HG03159 (cell line): ENCODE measurements around the gene TCHP.
"Not testable (repeated sequence)": the region's sequence is repeated elsewhere in the genome, so short reads cannot be mapped to it uniquely, and the experiment has no call there.

ENCODE experiments used
- ATAC-seq: cut with Tn5 transposase; IDR thresholded peaks from one replicate; pipeline ENCODE4 v1.9.1; 2021; ENCODE audit warnings: mild to moderate bottlenecking, moderate library complexity; ENCODE audit not compliant: unreplicated experiment

The TCHP gene

DNA sequence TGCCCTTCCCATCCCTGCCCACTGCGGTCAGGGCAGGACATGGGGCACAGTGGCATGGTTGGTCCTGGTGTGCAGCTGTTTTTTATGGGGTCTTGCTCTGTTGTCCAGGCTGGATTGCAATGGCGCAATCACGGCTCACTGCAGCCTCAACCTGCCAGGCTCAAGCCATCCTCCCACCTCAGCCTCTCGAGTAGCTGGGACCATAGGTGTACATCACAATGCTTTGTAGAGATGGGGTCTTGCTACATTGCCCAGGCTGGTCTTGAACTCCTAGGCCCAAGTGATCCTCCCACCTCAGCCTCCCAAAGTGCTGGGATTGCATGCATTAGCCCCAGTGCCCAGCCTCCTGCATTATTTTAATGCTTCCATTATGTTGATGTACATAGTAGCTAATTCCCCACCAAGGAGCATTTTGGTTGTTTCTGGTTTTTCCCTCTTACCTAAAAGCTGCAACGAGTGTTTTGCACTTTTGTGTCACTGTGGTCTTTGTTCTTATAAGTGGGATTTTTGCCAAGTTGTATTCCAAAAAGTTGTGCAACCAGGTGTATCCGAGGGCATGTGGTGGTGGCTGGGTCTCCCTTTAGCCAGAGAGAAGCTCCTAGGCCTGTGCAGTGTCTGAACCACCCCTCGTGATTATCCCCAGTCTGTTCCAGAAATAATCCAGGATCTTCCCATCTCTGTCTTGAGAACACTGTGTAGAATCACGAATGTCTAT, 10.3 kb downstream of the TCHP start:
- no peak for ATAC-seq

- ATAC-seq = no peak
These were observed 10.9 kb downstream of the TCHP start for GRCh38 chr12:109910969-109911348.

DNA sequence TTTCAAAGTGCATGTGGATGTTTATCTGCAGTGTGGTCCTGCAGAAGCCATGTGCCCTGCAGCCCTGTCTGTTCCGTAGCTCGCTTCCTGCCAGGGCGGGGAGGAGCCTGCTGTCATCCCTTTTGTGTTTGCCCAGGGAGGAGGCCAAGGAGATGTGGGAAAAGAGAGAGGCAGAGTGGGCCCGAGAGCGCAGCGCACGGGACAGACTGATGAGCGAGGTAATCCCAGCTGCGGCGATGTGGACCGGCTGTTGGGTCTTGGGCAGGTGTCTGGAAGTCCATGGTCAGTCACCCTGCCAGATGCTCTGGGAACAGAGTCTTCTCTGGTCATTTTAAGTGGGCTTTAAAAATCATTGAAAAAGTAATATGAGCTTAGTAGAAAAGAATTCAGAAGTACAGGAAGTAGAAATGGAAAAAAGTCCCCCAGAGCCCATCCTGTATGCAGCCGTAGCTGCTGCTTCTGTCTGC, 12.8 kb downstream of the TCHP start:
- ATAC-seq = no peak

- ATAC-seq = no peak
These were observed 14.4 kb downstream of the TCHP start for GRCh38 chr12:109914461-109914860.

DNA sequence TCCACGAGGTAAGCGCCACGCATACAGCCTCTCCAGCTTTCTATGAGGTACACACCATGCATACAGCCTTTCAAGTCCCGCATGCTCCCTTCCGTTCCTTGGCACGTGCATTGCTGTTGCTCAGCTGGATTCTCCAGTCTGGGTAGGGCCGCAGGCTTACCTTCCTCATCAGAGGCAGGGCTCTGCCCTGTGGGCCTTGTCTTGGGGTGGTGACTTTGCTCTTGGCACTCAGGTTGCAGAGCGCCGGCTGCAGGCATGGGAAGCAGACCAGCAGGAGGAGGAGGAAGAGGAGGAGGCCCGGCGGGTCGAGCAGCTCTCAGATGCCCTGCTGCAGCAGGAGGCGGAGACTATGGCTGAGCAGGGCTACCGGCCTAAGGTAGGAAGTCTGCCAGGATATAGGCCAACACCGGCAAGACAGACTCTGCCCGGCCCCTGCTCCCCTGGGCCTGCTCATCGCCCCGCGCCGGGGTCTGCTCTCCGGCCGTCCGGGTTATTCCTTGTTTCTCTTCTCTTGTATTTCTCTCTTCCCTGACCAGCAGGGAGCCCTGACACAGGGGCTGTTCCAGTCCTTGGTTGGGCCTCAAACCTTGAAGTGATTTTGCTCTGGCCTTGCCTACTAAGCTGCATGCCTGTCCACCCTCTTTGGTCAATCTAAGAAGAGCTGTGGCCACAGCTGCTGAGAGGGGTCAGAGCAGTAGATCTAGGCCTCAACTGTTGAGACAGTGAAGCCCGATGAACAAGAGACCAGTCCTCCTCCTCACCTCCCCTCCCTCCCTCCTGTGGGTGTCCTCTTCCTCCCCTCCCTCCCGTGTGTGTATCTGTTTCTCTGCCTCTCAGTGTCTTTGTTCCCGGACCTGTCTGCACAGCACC, 15.3 kb downstream of the TCHP start:
- no peak for ATAC-seq

DNA sequence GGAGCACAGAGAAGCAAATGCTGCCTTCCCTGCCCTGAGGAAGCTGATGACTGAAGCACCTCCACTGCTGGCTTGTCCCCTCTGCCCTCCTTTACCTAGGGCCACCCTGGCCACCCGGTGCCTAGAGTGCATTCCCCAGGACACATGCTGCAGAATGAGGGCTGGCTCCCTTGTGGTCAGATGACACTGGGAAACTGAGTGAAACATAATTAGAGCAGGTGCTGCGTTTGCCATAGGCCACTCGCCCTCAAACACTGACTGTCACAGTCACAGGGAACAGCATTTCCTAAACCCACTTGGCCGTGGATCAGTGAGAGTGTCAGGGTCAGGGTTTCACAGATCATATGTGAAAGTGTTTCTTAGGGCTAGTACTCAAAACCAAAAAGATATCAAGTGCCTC, 16.0 kb downstream of the TCHP start:
- ATAC-seq = no peak

GRCh38 chr12:109919456-109919855, 19.4 kb downstream of the TCHP start:
- ATAC-seq = no peak

DNA sequence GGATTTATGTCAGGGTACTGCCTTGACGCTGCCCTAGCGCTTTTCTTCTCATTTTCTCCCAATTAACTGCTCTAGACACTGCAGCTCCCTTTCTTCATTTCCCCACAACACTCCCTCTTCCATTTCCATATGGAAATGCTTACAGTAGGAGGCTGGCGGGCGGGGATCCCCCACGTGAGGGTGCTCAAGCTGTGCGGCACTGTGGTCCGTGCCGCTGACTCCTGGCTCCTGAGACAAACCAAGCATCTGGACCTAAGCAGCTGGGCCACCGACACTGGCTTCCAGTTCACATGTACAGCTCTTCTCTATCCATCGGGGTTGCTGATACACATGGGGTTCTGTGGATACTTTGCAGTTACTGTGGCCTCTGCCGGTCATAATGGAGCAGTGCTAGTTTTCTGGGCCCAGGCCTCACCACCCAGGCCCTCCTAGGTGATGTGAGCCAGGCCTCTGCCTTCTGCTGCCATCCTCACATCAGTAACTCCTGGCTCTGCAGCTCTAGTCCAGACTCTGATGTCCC, 20.2 kb downstream of the TCHP start:
- no peak for ATAC-seq

DNA sequence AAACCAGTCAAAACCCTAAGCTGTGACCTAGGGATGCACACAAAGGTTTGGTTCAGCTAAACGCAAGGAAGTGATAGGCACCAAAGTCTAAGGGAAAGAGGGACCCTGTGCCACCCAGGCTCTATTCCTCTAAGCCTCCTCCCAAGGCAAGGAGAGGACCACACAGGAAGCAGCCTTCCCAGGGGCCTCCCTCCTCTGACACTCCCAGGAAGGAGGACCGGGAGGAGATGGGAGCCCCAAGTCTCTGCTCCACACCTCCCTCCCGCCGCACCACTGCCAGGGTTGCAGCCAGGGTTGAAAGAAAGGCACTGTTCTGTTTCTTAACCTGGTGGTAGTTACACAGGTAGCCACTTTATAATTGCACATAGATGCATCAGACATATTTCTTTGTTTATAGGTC, 21.9 kb downstream of the TCHP start:
- no peak for ATAC-seq

GRCh38 chr12:109923038-109923437, 23.0 kb downstream of the TCHP start:
- no peak for ATAC-seq

DNA sequence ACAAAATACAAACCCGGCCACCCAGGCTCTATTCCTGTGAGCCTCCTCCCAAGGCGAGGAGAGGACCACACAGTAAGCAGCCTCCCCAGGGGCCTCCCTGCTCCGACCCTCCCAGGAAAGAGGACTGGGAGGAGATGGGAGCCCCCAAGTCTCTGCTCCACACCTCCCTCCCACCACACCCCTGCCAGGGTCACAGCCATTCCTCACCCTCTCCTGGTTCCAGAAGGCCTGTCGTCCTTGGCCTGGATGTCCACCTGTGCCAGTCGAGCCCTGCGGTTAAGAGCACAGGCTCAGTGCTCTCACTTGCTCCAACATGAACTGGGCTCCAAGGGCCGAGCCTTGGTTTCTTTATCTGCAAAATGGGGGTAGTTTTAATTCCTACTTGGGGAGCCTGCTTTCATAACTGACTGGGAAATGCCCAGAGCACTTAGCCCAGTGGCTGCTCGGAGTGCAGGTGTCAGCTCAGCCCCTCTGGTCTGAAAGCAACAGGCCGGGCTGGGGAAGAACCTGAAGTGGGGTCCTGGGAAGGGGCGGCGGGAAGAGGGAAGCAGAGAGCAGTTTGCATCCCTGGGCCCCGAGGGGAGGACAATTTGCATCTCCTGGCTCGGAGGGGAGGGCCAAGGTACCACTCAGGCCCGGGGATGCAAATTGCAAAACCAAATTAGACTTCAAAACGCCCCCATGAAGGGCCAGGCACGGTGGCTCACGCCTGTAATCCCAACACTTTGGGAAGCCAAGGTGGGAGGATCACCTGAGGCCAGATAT, 23.6 kb downstream of the TCHP start:
- ATAC-seq = no peak

GRCh38 chr12:109925185-109925840, 25.2 kb downstream of the TCHP start:
- no peak for ATAC-seq

DNA sequence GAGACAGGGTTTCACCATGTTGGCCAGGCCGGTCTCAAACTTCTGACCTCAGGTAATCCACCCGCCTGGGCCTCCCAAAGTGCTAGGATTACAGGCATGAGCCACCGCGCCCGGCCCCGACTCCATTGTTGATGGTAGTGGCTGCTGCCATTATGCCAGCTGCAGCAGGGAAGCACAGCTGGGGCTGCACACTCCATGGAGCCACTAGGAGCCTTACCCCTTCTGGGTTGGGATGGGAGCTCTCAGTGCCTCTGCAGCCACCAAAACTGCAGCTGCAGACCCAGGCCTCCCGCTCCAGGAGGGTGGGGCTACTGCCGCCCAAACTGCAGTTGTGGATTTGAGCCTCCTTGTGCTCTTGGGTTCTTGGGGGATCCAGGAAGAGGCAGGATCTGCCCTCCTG, 25.9 kb downstream of the TCHP start:
- no peak for ATAC-seq

DNA sequence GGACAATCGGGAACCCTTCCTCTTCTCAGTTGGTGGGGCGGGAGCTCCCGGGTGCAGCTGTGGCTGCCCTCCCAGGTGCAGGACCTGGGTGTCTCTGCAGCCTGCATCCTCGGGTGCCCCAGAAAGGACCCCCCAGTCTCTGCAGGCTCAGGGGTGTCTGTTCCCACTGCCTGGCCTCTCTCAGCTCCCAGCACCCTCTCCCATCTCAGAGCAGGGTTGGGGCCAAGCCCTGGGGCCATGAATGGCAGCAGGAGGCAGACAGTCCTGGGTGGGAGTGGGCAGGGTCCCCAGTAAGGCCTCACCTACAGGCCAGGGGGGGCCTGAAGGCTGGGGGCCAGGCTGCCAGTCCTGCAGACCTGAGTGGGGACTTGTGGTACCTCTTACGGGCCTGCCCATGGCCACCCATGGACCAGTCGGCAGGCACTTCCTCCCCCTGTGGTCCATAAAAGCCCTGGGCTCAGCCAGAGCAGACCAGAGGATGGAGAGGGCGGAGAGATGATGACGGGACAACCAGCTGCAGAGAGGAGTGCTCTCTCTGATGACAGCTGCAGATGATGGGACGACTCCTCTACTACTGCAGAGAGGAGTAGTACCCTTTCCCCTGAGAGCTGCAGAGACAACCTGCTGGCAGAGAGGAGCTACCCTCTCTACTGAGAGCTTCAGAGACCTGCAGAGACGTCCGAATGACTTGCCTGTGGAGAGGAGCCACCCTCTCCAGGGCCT, 26.6 kb downstream of the TCHP start:
- no peak for ATAC-seq

DNA sequence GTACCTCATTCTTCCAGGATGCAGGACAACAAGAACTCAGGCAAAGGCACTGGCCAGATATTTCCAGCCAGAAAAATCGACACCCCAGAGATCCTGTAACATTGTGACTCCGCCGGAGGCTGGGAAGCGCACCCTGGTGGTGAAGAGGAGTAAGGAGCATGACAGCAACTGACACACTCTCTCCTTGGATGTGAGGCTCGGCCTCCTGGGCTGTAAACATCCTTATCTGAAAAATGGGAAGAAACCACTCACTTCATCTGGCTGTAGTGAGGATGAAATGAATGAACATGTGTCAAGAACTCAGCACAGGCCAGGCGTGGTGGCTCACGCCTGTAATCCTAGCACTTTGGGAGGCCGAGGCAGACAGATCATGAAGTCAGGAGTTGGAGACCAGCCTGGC, 27.5 kb downstream of the TCHP start:
- no peak for ATAC-seq

- no peak for ATAC-seq
These were observed 28.1 kb downstream of the TCHP start for GRCh38 chr12:109928058-109928656.

GRCh38 chr12:109929326-109929725, 29.3 kb downstream of the TCHP start:
- ATAC-seq = not testable (repeated sequence)

GRCh38 chr12:109930028-109930800, 30.1 kb downstream of the TCHP start:
- no peak for ATAC-seq

DNA sequence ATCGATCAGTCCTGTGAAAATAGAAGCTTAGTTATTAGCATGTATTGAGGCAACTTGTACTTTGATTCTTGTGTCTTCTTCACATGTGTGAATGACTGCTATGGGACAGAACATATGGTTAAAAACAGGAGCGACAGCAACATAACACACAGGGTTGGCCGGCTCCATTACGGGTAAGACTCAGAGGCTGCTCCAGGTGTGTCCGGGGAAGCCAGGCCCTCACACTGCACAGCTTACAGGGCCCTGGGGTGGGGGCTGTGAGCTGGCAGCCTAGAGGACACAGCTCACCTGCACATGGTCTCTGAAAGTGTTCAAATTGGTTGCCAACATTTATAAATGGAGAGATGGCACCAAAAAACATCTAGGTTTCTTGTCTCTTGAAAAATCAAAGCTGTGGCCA, 31.1 kb downstream of the TCHP start:
- no peak for ATAC-seq
